Heart left ventricle (tissue), 13 donors: ENCODE measurements around the gene CLDN1.

Experiments
- POLR2A ChIP-seq, 2 donors: fragments of 450-650 bp; IDR thresholded peaks; one replicate each; pipeline ENCODE4 v1.6.1; 2017; ENCODE audit warnings: antibody characterized with exemption in 2 of 2, mild to moderate bottlenecking in 2 of 2, moderate library complexity in 2 of 2
- TF ChIP-seq, protein P1 (sequence below), 12 donors: fragments of 200-600 bp; sonication (generic) in 4 of 12; IDR thresholded peaks; one replicate each; pipeline versions ENCODE4 v1.5.0 to v1.8.0; 2018 to 2022; ENCODE audit warnings: antibody characterized with exemption in 12 of 12, mild to moderate bottlenecking in 5 of 12
- donor health status: ischemic (EF 13 %, LVEDD 7.1; RV severe dilation, severe dysfunction).
- donor health status: DM: no; HTN: yes; CAD: no.
- donor health status: DM: no; HTN: no; CAD: no.
- donor health status: ischemic (EF 25% LVEDD 6.9; RV normal size, moderate dysfunction).
- donor health status: ischemic (EF 25% LVEDD 5.7; RV mildly dilated, moderate dysfunction).
- donor health status: ischemic (EF 35%, LVEDD 5.7; RV mildly dilated, moderate dysfunction).
- donor health status: nonischemic (EF 11% LVEDD 7.7; RV severe dilation, severe dysfunction).
- donor health status: DM: yes; HTN: yes; CAD: no.
- donor health status: PGD.
- donor health status: ischemic (EF 29% LVEDD 5.4; RV normal size, mild dysfunction).
- donor health status: nonischemic (EF 23%, LVEDD 6.1; RV moderate dilation, normal function).

DNA sequence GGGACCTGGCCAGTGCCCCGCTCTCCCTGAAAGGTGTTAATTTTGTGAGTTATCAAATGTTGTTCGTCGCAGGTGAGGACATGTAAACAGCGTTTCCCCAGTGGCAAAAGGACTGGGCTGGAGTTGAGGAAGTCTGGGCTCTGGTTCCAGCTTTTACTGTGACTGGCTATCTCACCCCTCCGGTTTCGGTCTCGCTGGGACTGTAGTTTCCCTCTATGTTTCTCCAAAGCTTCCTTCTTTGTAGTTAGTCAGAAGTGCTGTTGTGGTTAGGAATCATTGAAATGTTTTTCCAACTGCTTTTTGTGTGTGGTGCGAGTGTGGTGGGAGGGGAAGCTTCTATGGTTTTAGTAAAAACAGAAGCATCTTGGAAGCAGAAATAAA, 990 bp upstream of the CLDN1 start:
- TF ChIP-seq POLR2A (IDR thresholded peaks at IDR 0.05), result no peak
- TF ChIP-seq, protein P1, sequence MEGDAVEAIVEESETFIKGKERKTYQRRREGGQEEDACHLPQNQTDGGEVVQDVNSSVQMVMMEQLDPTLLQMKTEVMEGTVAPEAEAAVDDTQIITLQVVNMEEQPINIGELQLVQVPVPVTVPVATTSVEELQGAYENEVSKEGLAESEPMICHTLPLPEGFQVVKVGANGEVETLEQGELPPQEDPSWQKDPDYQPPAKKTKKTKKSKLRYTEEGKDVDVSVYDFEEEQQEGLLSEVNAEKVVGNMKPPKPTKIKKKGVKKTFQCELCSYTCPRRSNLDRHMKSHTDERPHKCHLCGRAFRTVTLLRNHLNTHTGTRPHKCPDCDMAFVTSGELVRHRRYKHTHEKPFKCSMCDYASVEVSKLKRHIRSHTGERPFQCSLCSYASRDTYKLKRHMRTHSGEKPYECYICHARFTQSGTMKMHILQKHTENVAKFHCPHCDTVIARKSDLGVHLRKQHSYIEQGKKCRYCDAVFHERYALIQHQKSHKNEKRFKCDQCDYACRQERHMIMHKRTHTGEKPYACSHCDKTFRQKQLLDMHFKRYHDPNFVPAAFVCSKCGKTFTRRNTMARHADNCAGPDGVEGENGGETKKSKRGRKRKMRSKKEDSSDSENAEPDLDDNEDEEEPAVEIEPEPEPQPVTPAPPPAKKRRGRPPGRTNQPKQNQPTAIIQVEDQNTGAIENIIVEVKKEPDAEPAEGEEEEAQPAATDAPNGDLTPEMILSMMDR (IDR thresholded peaks at IDR 0.05), result no peak
